Naive B cell (primary cell): Measurements from ENCODE around the gene IL22RA2. TPM values are rescaled to one million over a fixed set of nuclear protein-coding genes. Genes with fewer than 3 reads are reported as not detected.
A peak's percentile ranks its signal among the peaks of the same experiment; 100 is the strongest.

Experiments used
- ATAC-seq, 2 donors: fragments of 150-1000 bp; cut with Tn5 transposase; 2 replicates each; pipeline ENCODE4 v1.10.0; 2021; ENCODE audit warnings: low read depth in 2 of 2, mild to moderate bottlenecking in 2 of 2, moderate library complexity in 2 of 2
- DNase-seq: peaks from one replicate; pipeline ENCODE4 v3.0.0; 2022
- H3K27ac Mint-ChIP-seq, 6 donors: one replicate each; pipeline ENCODE4 v1.8.0; 2020 to 2022; ENCODE audit warnings: mild to moderate bottlenecking in 6 of 6, mixed read lengths in 6 of 6, moderate library complexity in 5 of 6, inconsistent platforms in 2 of 6
- H3K27me3 Mint-ChIP-seq, 3 donors: one replicate each; pipeline ENCODE4 v1.8.0; 2021 to 2022; ENCODE audit warnings: mixed read lengths in 3 of 3, mild to moderate bottlenecking in 1 of 3
- H3K36me3 Mint-ChIP-seq, 2 donors: one replicate each; pipeline ENCODE4 v1.8.0; 2020 to 2022; ENCODE audit warnings: mixed read lengths in 2 of 2, inconsistent platforms in 1 of 2, mild to moderate bottlenecking in 1 of 2
- H3K4me1 Mint-ChIP-seq, 3 donors: one replicate each; pipeline ENCODE4 v1.8.0; 2020 to 2022; ENCODE audit warnings: mixed read lengths in 3 of 3, inconsistent platforms in 1 of 3, mild to moderate bottlenecking in 1 of 3, moderate library complexity in 1 of 3
- H3K4me3 Mint-ChIP-seq, 8 donors: one replicate each; pipeline ENCODE4 v1.8.0; 2020 to 2022; ENCODE audit warnings: mild to moderate bottlenecking in 8 of 8, mixed read lengths in 8 of 8, moderate library complexity in 8 of 8, inconsistent platforms in 2 of 8
- H3K9me3 Mint-ChIP-seq, 7 donors: one replicate each; pipeline ENCODE4 v1.8.0; 2020 to 2022; ENCODE audit warnings: mixed read lengths in 7 of 7, mild to moderate bottlenecking in 5 of 7, inconsistent platforms in 2 of 7, moderate library complexity in 1 of 7
- polyA plus RNA-seq, 6 donors: library from polyadenylated mRNA; unstranded; fragments of 300-500 nt; fragmentation: Illumina TruSeq; gene quantifications; one replicate each; pipeline ENCODE4 v1.2.3, GENCODE V29; 2021; ENCODE audit warnings: low read depth in 6 of 6

Gene IL22RA2
- polyA plus RNA-seq, 6 donors from 2014 or later, result not detected

GRCh38 chr6:137094411-137095008 is 78.9 kb downstream of the IL22RA2 start:
- H3K4me3 Mint-ChIP-seq, result peak overlapping the region in 7 of 8 donors; percentile 6 to 86 (median 48)
- peak; percentile 34 to 46 for ATAC-seq
- H3K4me1 Mint-ChIP-seq, result peaks cover 39 to 65% (median 52%) of the 10 kb centered on the region in 3 donors
- H3K36me3 Mint-ChIP-seq, result no peaks in the 10 kb centered on the region
- H3K27me3 Mint-ChIP-seq, result no peaks in the 10 kb centered on the region
- H3K27ac Mint-ChIP-seq, result peak overlapping the region in 5 of 6 donors; percentile 32 to 97 (median 89)
- DNase-seq, result peak; percentile 60
- no peaks in the 10 kb centered on the region for H3K9me3 Mint-ChIP-seq

Other genes with a start within 250 kb of the IL22RA2 start
- gene IL20RA, start 128.7 kb downstream of the IL22RA2 start, polyA plus RNA-seq, result not detected
- gene IFNGR1, start 45.7 kb upstream of the IL22RA2 start, polyA plus RNA-seq, result 10 to 100 TPM; 62.8 to 86.0 (median 70.8) TPM